EH (cell line): ENCODE measurements around the gene TMEM266.

ENCODE experiments used
- DNase-seq: peaks from one replicate; pipeline ENCODE4 v3.0.0-alpha.2; 2015; ENCODE audit warnings: low read depth

Gene TMEM266

DNA sequence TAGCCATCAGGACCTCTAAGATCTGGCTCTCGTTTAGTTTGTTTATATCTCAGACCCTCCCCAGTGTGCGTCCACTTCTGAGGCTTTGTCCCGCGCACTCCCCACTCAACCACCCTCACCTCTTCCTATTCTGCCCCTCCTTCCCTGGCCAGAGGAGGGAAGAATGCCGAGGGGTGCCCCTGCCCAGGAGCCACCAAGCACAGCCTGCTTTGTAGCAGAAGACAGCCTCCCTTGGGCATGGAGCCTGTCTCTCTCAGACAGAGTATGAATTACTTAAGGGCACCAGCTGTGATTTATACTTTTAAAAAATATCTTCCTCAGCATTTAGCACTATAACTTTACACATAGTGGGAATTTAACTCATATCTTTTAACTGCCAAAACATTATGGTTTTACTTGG lies 6.0 kb downstream of the TMEM266 start:
- DNase-seq = no peak

GRCh38 chr15:76070192-76070591 lies 10.4 kb downstream of the TMEM266 start:
- DNase-seq = no peak

DNA sequence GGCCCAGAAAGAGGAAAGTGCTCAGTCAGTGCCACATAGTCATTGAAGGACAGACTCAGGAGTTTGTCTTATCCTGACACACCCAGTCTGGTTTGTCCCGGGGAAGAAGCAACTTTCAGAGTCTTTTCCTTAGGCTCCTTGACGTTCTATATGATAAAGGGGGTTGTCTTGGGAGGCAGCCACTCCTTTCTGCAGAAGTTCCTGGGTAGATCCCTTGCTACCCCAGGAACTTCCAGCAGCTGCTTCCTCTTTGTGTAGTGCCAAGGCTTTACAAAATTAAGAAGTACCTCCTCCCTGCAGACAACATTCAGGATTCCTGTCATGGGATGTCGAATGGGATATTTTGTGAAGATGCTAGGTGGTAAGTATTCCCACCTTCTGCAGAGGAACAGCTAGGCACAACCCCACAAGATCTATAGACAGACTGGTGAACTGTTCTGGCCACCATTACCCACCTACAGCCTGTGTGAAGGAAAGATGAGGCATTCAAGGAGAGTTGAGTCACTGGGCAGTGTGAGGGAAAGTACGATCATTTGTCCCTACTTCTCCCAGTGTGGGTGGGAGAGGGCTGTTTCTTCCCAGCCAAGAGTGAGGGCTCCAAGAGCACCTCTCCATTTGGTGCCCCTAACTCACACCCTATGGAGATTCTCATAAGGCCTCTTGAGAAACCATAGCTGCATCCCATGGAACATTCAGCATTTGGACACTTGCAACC lies 11.3 kb downstream of the TMEM266 start:
- no peak for DNase-seq

DNA sequence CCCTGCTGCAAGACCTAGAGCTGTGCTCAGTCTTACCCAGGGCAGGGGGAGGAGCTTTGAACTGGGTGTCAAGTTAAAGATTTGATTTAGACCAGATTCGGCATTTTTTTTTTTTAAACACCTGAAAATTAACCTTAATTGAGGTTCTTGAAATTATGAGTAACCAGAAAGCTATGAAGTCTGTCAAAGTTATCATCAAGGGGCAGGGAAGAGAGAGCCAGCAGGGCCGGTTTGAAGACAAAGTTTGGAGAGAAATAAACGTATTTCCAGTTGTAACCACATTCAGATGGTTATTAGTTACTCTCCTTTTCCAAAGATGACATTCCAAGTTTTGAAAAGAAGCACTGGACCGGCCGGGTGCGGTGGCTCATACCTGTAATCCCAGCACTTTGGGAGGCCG lies 12.0 kb downstream of the TMEM266 start:
- DNase-seq = no peak

GRCh38 chr15:76073554-76073953 lies 13.8 kb downstream of the TMEM266 start:
- DNase-seq = peak; percentile 8

DNA sequence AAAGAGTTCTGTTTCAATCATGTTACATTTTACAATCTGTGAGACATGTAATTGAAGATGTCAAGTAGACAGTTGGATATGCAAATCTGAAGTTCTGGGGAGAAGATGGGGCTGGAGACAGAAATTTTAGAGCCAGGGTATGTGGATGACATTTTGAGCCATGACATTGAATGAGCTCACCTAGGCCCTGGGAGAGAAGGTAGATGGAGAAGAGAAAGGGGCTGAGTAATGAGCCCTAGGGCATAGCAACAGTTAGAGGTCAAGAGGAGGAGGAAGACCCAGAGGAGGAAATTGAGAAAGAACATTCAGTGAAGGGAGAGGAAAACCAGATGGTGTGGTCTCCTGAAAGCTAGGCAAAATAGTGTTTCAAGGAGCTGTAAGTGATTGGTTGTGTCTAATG lies 15.3 kb downstream of the TMEM266 start:
- no peak for DNase-seq

GRCh38 chr15:76078285-76078877 lies 18.6 kb downstream of the TMEM266 start:
- no peak for DNase-seq

DNA sequence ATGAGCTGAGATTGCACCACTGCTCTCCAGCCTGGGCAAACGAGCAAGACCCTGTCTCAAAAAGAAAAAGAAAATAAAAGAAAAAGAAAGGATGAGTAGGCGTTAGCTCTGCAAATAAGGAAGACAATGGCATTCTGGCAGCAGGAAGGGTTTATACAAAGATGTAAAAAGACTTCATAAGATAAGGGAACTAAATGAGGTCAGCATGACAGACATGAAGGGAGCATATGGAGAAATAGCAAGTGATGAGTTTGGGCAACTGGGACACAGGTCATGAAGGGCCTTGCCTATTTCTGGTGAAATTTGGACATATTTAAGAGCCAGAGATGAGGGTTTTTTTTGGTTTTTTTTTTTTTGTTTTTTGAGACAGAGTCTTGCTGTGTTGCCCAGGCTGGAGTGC lies 24.5 kb downstream of the TMEM266 start:
- DNase-seq = no peak

DNA sequence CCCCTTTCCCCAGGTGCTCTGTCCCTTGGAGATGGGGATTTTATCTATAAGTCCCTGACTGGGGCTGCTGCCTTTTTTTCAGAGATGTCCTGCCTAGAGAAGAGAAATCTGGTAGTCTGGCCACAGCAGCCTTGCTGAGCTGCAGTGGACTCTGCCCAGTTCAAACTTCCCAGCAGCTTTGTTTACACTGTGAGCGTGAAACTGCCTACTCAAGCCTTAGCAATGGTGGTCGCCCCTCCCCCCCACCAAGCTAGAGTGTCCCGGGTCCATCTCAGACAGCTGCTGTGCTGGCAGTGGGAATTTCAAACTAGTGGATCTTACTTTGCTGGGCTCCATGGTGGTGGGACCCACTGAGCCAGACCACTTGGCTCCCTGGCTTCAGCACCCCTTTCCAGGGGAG lies 38.9 kb downstream of the TMEM266 start:
- no peak for DNase-seq

DNA sequence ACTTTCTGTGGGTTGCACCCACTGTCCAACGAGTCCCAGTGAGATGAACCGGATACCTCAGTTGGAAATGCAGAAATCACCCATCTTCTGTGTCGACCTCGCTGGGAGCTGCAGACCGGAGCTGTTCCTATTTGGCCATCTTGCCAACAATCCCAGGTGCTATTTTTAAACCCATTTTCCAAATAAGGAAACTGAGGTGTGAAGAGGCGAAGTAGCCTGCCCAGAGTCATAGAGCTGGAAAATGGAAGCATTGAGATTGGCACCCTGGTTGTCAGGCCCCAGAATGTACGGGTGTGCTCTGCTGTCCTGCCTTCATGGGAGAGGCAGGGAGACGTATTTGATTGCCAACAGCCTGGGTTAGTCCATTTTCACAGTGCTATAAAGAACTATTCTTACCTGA lies 39.6 kb downstream of the TMEM266 start:
- no peak for DNase-seq

DNA sequence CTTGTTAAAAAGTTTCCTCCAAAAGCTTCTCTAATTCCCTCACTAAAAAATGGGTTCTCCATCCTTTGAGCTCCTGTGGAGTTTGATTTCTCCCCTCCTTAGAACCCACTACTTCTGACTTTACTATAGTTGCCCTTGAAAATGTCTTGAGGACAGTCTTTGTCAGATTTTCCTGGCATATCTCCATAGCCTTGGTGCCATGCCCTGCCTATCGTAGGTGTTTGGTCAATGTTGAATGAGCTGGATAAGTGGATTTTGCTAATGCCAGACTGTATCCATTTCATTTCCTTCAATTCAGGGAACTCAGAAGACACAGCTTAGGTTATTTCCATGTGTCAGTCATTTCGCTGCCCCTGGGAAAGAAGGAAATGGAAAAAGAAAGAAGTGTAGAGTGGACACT lies 40.6 kb downstream of the TMEM266 start:
- DNase-seq = no peak

GRCh38 chr15:76101655-76102054 lies 41.9 kb downstream of the TMEM266 start:
- no peak for DNase-seq

DNA sequence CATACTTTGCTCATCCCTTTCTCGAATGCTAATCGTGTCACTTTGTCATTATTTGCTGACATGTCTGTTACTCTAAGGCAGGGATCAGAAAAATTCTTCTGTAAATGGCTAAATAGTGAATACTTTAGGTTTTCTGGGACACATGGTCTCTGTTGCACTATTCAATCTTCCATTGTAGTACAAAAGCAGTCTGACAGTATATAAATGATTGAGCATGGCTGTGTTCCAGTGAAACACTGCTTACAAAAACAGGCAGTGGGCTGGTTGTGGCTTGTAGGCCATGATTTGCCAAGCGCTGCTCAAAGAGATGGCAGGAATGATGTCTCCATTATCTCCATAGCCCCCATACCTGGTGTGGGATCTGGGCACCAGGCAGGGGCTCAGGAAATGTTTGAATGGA lies 45.6 kb downstream of the TMEM266 start:
- no peak for DNase-seq

DNA sequence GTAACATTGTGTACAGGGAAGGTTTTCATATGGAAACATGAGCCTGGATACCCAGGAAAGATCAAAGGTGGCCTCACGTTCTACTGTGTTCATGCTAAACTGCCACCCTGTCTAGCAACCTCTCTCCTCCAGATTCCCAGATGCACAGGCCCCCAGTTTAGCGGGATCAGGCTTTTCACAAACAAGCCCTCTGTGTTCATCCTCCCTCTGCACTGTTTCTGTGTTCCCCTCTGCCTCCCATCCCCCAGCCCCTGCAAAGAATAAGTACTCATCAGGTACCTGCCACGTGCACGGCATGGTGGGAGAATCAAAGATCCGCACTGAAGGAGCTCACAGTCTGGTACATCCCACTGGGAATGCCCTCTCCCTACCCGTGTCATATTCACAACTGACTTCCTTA lies 46.1 kb downstream of the TMEM266 start:
- no peak for DNase-seq

DNA sequence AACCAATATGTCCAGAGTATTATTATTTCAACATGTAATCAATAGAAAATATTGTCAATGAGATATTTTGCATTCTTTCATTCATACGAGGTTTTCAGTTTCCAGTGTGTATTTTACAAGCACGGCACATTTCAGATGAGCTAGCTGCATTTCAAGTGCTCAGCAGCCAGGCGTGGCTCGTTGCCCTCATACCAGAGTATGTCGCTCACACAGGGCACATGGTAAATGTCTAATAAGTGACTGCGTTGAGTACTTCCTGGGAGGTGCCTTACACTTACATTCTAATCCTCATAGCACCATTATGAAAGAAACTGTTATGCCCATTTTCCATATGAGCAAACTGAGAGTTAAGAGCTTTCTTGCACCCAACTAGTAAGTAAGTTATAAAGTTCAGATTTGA lies 47.4 kb downstream of the TMEM266 start:
- DNase-seq = peak; percentile 28

DNA sequence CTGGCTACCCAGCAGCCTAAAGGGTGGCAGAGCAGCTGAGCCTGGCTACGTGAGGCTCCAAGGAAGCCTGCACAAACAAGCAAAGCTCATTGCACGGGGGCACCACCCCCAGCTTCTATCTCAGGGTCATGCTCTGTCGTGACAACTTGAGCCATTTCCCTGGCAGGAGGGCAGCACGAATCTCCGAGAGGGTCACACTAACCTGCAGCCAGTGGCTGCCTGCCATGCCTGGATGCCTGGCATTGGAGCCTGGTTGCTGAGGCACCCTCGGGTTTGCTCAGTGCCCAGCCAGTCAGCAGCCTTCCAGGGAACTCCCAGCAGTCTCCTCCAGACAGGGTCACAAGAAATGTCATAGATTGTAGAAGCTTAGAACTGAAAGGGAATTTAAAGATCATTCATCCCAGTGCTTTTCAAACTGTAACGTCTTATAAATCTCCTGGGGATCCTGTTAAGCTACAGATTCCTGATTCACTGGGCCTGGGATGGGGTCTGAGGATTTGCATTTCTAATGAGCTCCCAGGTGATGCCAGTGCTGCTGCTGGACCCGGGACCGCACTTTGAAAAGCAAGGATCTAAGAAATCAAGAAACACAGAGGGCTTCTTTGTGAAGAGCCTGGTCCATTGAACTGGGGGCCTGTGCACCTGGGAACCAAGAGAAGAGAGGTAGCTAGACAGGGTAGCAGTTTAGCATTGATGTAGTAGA lies 48.4 kb downstream of the TMEM266 start:
- no peak for DNase-seq

- DNase-seq = no peak
Observed at GRCh38 chr15:76109046-76109445, 49.3 kb downstream of the TMEM266 start.

- DNase-seq = no peak
Observed at GRCh38 chr15:76114561-76114960, 54.8 kb downstream of the TMEM266 start.

GRCh38 chr15:76116138-76116885 lies 56.5 kb downstream of the TMEM266 start:
- no peak for DNase-seq

- no peak for DNase-seq
Observed at GRCh38 chr15:76117181-76117580, 57.4 kb downstream of the TMEM266 start.

DNA sequence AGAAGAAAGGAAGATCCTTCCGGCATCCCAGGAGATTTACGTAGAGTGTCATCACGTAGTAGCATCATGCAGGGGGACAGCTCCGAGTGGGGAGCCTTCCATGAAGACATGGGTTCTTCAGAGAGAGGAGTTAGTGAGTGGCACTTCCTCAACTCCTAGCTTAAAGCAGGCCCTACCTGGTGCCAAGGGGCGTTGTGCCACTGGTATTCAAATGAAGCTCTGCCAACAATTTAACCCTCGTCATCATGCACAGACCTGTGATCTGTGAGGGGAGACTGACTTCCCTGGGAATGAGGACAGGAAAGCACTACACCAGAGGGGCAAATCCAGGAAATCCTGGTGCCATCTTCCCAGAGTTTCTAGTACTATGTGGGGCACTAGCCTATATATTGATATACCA lies 59.0 kb downstream of the TMEM266 start:
- no peak for DNase-seq

GRCh38 chr15:76123031-76123430 lies 63.2 kb downstream of the TMEM266 start:
- DNase-seq = no peak

DNA sequence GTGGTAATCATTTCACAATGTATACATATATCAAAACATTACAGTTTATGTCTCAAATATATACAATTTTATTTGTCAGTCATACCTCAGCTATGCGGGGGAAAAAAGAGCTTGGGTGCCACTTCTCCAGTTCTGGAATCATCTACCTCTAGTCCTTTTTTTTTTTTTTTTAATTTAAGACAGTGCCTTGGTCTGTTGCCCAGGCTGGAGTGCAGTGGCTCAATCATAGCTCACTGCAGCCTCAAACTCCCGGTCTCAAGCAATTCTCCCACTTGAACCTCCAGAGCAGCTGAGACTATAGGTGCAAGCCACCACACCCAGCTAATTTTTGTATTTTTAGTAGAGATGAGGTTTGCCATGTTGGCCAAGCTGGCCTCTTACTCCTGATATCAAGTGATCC lies 67.4 kb downstream of the TMEM266 start:
- DNase-seq = no peak
